H1 (cell line): ENCODE measurements around the gene MPHOSPH9. TPM values are rescaled to one million over a fixed set of nuclear protein-coding genes. Genes with fewer than 3 reads are reported as not detected.

Experiments used
- polyA plus RNA-seq, 7 experiments: library from polyadenylated mRNA; depleted of rRNA in 3 of 7; stranded (reverse) in 5 of 7; unstranded in 2 of 7; fragments of >200 nt in 5 of 7; fragments of 200-250 nt in 2 of 7; gene quantifications; 1 replicate in 5 of 7; 2 replicates in 1 of 7; 4 replicates in 1 of 7; pipeline versions ENCODE4 v1.2.1 to v1.2.3, GENCODE V29; 2011 to 2013; ENCODE audit warnings: missing spikeins in 2 of 7, mixed read lengths in 2 of 7
- total RNA-seq: library from RNA; stranded (reverse); fragmentation: NEBNext Ultra II Directional; extraction: Animal tissue kit (Norgen Biotek cat#: 25700); gene quantifications from 2 replicates; pipeline ENCODE4 v1.2.1, GENCODE V29; 2021
- TF ChIP-seq, protein P1 (sequence below): fragments of 300-600 bp; sonication (generic); IDR thresholded peaks from 2 replicates; pipeline ENCODE4 v1.7.1; 2012; ENCODE audit warnings: low read length, moderate library complexity, mild to moderate bottlenecking, inconsistent platforms; ENCODE audit not compliant: insufficient replicate concordance

The MPHOSPH9 gene
- total and polyA plus RNA-seq, 2 of the 8 experiments (the other 6 are each of a cell fraction or from before 2014, with no cell fraction given) = 8.8 to 48.8 TPM

DNA sequence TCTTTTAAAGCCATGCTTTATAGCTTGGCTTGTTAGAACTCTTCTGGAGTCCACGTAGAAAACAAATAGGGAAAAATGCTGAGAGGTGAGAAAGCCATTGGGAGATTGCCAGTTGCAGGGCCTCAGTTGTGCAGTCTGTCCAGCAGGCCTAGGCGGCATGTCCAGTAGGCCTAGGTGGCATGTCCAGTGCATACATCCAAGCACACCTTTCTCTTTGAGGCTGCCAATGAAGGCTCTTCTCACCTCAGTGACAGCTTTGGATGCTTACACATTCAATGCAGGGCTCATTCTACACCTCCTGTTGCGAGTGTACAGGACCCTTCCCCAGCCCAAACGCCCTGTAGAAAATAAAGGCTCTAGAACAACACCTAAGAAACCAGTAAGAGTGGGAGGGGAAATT lies 25.7 kb upstream of the MPHOSPH9 start (continued):
- TF ChIP-seq, protein P1, sequence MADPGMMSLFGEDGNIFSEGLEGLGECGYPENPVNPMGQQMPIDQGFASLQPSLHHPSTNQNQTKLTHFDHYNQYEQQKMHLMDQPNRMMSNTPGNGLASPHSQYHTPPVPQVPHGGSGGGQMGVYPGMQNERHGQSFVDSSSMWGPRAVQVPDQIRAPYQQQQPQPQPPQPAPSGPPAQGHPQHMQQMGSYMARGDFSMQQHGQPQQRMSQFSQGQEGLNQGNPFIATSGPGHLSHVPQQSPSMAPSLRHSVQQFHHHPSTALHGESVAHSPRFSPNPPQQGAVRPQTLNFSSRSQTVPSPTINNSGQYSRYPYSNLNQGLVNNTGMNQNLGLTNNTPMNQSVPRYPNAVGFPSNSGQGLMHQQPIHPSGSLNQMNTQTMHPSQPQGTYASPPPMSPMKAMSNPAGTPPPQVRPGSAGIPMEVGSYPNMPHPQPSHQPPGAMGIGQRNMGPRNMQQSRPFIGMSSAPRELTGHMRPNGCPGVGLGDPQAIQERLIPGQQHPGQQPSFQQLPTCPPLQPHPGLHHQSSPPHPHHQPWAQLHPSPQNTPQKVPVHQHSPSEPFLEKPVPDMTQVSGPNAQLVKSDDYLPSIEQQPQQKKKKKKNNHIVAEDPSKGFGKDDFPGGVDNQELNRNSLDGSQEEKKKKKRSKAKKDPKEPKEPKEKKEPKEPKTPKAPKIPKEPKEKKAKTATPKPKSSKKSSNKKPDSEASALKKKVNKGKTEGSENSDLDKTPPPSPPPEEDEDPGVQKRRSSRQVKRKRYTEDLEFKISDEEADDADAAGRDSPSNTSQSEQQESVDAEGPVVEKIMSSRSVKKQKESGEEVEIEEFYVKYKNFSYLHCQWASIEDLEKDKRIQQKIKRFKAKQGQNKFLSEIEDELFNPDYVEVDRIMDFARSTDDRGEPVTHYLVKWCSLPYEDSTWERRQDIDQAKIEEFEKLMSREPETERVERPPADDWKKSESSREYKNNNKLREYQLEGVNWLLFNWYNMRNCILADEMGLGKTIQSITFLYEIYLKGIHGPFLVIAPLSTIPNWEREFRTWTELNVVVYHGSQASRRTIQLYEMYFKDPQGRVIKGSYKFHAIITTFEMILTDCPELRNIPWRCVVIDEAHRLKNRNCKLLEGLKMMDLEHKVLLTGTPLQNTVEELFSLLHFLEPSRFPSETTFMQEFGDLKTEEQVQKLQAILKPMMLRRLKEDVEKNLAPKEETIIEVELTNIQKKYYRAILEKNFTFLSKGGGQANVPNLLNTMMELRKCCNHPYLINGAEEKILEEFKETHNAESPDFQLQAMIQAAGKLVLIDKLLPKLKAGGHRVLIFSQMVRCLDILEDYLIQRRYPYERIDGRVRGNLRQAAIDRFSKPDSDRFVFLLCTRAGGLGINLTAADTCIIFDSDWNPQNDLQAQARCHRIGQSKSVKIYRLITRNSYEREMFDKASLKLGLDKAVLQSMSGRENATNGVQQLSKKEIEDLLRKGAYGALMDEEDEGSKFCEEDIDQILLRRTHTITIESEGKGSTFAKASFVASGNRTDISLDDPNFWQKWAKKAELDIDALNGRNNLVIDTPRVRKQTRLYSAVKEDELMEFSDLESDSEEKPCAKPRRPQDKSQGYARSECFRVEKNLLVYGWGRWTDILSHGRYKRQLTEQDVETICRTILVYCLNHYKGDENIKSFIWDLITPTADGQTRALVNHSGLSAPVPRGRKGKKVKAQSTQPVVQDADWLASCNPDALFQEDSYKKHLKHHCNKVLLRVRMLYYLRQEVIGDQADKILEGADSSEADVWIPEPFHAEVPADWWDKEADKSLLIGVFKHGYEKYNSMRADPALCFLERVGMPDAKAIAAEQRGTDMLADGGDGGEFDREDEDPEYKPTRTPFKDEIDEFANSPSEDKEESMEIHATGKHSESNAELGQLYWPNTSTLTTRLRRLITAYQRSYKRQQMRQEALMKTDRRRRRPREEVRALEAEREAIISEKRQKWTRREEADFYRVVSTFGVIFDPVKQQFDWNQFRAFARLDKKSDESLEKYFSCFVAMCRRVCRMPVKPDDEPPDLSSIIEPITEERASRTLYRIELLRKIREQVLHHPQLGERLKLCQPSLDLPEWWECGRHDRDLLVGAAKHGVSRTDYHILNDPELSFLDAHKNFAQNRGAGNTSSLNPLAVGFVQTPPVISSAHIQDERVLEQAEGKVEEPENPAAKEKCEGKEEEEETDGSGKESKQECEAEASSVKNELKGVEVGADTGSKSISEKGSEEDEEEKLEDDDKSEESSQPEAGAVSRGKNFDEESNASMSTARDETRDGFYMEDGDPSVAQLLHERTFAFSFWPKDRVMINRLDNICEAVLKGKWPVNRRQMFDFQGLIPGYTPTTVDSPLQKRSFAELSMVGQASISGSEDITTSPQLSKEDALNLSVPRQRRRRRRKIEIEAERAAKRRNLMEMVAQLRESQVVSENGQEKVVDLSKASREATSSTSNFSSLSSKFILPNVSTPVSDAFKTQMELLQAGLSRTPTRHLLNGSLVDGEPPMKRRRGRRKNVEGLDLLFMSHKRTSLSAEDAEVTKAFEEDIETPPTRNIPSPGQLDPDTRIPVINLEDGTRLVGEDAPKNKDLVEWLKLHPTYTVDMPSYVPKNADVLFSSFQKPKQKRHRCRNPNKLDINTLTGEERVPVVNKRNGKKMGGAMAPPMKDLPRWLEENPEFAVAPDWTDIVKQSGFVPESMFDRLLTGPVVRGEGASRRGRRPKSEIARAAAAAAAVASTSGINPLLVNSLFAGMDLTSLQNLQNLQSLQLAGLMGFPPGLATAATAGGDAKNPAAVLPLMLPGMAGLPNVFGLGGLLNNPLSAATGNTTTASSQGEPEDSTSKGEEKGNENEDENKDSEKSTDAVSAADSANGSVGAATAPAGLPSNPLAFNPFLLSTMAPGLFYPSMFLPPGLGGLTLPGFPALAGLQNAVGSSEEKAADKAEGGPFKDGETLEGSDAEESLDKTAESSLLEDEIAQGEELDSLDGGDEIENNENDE = no peak
